Activated T-helper 2 cell treated with anti-CD3 and anti-CD28 coated beads, Interferon-gamma antibody, Interleukin-2, Interleukin-4, amounts not matched to agents 10 μg/mL and 5 μg/mL and 100 μg/mL, durations not matched to agents 14 hours and 24 hours and 36 hours (primary cell): ENCODE results near the gene DLG2. TPM values are rescaled to one million over a fixed set of nuclear protein-coding genes. Genes with fewer than 3 reads are reported as not detected.
"Not testable (repeated sequence)": the region's sequence is repeated elsewhere in the genome, so short reads cannot be mapped to it uniquely, and the experiment has no call there.

Experiments used
- DNase-seq: peaks from one replicate; pipeline ENCODE4 v3.0.0; 2021; ENCODE audit warnings: low spot score
- H3K27ac Mint-ChIP-seq: one replicate; pipeline ENCODE4 v1.8.0; 2021; ENCODE audit warnings: mixed read lengths
- H3K27me3 Mint-ChIP-seq: one replicate; pipeline ENCODE4 v1.8.0; 2021; ENCODE audit warnings: low read depth, mixed read lengths
- H3K36me3 Mint-ChIP-seq: one replicate; pipeline ENCODE4 v1.8.0; 2021; ENCODE audit warnings: low read depth, mixed read lengths
- H3K4me1 Mint-ChIP-seq: one replicate; pipeline ENCODE4 v1.8.0; 2021; ENCODE audit warnings: low read depth, mixed read lengths
- H3K4me3 Mint-ChIP-seq: one replicate; pipeline ENCODE4 v1.8.0; 2021; ENCODE audit warnings: low read depth, mild to moderate bottlenecking, moderate library complexity, mixed read lengths
- H3K9me3 Mint-ChIP-seq: one replicate; pipeline ENCODE4 v1.8.0; 2021; ENCODE audit warnings: mixed read lengths
- intact Hi-C: fragments of 100-400 bp; cut with micrococcal nuclease; formaldehyde crosslinking; loops from one replicate; pipeline ENCODE4 v1.15.1; 2023
- total RNA-seq: library from RNA; stranded (reverse); gene quantifications from 2 replicates; pipeline ENCODE4 v1.2.3, GENCODE V29; 2022

The DLG2 gene
- total RNA-seq, 1 donor from 2014 or later = 1.8 TPM

DNA sequence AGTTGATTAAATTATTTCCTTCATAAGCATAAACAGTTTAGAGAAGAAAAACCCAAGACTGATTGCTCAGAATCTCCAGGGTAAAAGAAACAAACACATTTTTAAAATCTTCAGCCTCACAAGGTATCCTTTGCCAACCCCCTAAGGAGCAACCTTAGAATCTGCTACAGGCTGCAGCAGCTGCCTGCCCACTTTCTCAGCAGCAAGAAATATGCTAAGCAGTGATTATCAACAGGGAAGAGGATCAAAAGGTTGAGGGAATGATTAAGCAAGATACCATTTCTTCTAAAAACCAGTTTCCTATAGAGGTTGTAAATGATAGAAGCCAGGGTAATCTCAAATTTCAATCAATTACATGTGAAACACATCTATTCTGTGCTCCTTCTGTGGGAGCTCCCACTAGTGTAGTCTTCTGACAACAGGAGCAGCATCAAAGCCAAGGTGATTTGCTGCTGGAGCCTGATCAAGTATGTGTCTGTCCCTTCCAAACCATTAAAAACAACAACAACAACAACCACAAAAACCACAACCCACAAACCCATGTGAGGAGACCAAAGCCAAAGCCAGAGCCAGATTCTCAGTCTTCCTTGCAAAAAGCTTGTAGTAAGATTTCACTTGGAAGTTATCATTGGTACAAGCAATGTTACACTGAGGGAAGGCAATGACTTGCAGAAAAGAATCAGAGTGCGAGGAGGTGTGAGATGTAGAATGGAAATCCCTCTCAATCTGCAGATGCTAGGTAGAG lies 761.2 kb downstream of the DLG2 start:
- peaks cover 5% of the 10 kb centered on the region for H3K9me3 Mint-ChIP-seq
- H3K4me1 Mint-ChIP-seq = no peaks in the 10 kb centered on the region
- H3K4me3 Mint-ChIP-seq = no peak overlapping the region
- H3K27ac Mint-ChIP-seq = no peak overlapping the region
- H3K36me3 Mint-ChIP-seq = no peaks in the 10 kb centered on the region
- no peak for DNase-seq
- no peaks in the 10 kb centered on the region for H3K27me3 Mint-ChIP-seq
- intact Hi-C loops = no loop called here

DNA sequence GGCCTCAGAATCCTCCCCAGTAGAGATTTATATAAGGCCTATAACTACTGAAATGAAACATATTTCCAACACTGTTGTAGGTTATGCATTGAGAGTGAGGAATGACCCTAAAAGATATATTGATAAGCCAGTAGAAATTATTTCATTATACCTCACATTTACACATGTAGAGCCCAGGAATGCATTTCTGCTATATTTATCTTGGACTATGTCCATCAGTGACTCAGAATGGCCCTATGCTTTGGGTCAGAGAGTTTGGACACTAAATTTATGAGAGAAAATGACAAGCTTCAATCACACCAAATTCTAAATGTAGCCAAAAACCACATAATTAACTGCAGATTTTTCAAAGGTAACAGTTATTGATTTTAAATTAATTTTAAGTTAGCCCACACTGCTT lies 761.9 kb downstream of the DLG2 start:
- H3K9me3 Mint-ChIP-seq = peaks cover 5% of the 10 kb centered on the region
- H3K27me3 Mint-ChIP-seq = no peaks in the 10 kb centered on the region
- no peak for DNase-seq
- H3K36me3 Mint-ChIP-seq = no peaks in the 10 kb centered on the region
- H3K27ac Mint-ChIP-seq = no peak overlapping the region
- no peaks in the 10 kb centered on the region for H3K4me1 Mint-ChIP-seq
- intact Hi-C loops = no loop called here
- no peak overlapping the region for H3K4me3 Mint-ChIP-seq

GRCh38 chr11:84857746-84858145 lies 769.4 kb downstream of the DLG2 start:
- Mint-ChIP-seq H3K27ac (no peak overlapping the region), H3K4me3 (no peak overlapping the region), H3K36me3 (no peaks in the 10 kb centered on the region), H3K27me3 (no peaks in the 10 kb centered on the region), H3K9me3 (no peaks in the 10 kb centered on the region), H3K4me1 (no peaks in the 10 kb centered on the region)
- intact Hi-C loops = no loop called here
- no peak for DNase-seq

DNA sequence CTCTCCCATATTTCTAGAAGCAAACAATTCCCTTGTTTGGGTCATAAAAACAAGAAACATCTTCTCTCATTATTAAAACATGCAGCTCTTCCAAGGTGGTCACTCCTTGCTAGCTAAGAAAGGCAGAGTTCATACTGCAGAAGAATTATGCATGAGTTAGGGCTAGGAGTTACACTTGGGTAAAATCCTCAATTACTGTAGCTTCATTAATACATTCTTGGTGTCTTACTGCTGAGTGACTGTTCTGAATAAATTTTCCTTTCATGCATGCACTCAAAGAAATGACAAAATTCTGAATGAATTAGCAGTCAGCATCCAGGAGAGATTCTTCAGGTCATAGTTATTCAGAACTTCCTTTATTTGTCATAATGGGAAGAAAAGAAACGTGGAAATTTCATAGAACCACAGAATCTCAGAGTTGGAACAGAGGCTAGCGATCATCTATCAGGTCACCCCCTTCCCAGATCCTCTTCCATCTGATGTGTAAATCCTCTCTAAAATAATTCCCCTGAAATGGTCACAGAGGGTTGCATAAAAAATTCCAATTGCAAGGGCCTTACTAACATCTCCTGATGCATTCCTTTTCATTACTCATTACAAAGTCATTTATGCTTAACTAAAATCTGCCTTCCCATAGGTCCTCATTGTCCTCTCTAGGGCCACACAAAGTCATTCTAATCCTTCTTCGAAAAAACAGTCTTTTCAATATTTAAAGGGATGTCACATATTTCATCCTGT lies 771.5 kb downstream of the DLG2 start:
- Mint-ChIP-seq H3K4me3 (no peak overlapping the region), H3K36me3 (no peaks in the 10 kb centered on the region), H3K27me3 (no peaks in the 10 kb centered on the region), H3K9me3 (peaks cover 6% of the 10 kb centered on the region), H3K27ac (no peak overlapping the region), H3K4me1 (no peaks in the 10 kb centered on the region)
- DNase-seq = no peak
- intact Hi-C loops = no loop called here

DNA sequence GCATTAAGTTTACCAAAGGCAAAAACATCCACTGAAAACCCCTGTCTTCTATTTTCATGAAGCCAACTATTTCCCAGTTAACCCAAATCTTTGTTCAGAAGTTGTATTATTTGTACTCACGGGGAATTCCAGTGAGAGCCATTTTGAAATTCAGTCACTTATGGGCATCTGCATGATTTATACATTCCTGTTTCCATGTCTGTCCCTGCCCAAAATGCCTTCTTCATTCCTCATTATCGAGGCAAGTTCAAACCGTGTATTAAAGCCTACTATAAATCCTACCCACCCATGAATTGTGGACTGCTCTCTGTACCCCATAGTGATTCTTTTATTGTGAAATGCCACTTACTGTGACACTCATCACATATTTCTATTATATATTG lies 772.7 kb downstream of the DLG2 start:
- intact Hi-C loops = no loop called here
- no peak for DNase-seq
- H3K4me3 Mint-ChIP-seq = no peak overlapping the region
- H3K9me3 Mint-ChIP-seq = peaks cover 7% of the 10 kb centered on the region
- no peak overlapping the region for H3K27ac Mint-ChIP-seq
- no peaks in the 10 kb centered on the region for H3K27me3 Mint-ChIP-seq
- H3K4me1 Mint-ChIP-seq = no peaks in the 10 kb centered on the region
- H3K36me3 Mint-ChIP-seq = no peaks in the 10 kb centered on the region

DNA sequence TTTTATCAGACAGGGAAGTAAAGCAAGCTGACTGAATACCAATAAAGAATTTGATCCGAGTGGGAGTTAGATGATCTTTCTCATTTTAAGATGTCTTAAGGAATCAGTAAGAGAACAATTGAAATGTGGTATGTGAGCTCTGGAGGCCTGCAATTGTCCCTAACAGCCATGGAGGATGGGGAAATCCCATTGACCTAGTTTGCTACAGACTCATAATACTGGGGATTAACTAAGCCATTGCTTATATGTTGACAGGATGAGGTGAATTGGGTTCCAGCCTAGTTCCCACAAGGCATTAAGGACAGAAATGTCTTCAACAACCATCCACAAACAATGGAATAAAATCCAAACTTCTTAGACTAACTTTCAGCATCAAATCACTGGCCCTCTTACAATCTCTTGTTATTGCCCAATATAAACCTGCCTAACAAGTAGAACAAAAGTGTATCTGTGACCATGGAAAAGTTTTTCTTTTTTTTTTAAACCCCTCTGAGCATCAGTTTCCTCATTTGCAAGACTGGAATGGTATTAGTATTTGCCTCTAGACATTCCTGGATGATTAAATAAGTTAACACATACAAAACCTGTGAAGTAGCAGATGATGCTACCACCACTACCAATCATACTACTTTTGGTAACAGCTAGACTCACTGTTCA lies 773.2 kb downstream of the DLG2 start:
- no peaks in the 10 kb centered on the region for H3K36me3 Mint-ChIP-seq

GRCh38 chr11:84847842-84848241 lies 779.3 kb downstream of the DLG2 start:
- Mint-ChIP-seq H3K4me3 (no peak overlapping the region), H3K27me3 (no peaks in the 10 kb centered on the region), H3K36me3 (no peaks in the 10 kb centered on the region), H3K27ac (no peak overlapping the region), H3K9me3 (peaks cover 28% of the 10 kb centered on the region), H3K4me1 (no peaks in the 10 kb centered on the region)
- intact Hi-C loops = no loop called here
- no peak for DNase-seq

More for the DNA sequence above, 773.2 kb downstream of the DLG2 start:
- intact Hi-C loops = no loop called here
- no peaks in the 10 kb centered on the region for H3K27me3 Mint-ChIP-seq
- DNase-seq = no peak
- no peaks in the 10 kb centered on the region for H3K4me1 Mint-ChIP-seq
- no peak overlapping the region for H3K4me3 Mint-ChIP-seq
- peaks cover 12% of the 10 kb centered on the region for H3K9me3 Mint-ChIP-seq
- H3K27ac Mint-ChIP-seq = no peak overlapping the region

DNA sequence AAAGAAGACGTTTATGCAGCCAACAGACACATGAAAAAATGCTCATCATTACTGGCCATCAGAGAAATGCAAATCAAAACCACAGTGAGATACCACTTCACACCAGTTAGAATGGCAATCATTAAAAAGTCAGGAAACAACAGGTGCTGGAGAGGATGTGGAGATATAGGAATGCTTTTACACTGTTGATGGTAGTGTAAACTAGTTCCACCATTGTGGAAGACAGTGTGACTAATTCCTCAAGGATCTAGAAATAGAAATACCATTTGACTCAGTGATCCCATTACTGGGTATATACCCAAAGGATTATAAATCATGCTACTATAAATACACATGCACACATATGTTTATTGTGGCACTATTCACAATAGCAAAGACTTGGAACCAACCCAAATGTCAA lies 786.9 kb downstream of the DLG2 start:
- H3K27ac Mint-ChIP-seq, H3K27me3 Mint-ChIP-seq, DNase-seq, H3K9me3 Mint-ChIP-seq, intact Hi-C loops, H3K4me3 Mint-ChIP-seq, H3K4me1 Mint-ChIP-seq, H3K36me3 Mint-ChIP-seq: not testable (repeated sequence)

GRCh38 chr11:84837402-84838069 lies 789.6 kb downstream of the DLG2 start:
- no peaks in the 10 kb centered on the region for H3K27me3 Mint-ChIP-seq
- H3K9me3 Mint-ChIP-seq = no peaks in the 10 kb centered on the region
- H3K4me1 Mint-ChIP-seq = no peaks in the 10 kb centered on the region
- H3K36me3 Mint-ChIP-seq = no peaks in the 10 kb centered on the region
- H3K27ac Mint-ChIP-seq = no peak overlapping the region
- DNase-seq = no peak
- intact Hi-C loops = no loop called here
- no peak overlapping the region for H3K4me3 Mint-ChIP-seq

DNA sequence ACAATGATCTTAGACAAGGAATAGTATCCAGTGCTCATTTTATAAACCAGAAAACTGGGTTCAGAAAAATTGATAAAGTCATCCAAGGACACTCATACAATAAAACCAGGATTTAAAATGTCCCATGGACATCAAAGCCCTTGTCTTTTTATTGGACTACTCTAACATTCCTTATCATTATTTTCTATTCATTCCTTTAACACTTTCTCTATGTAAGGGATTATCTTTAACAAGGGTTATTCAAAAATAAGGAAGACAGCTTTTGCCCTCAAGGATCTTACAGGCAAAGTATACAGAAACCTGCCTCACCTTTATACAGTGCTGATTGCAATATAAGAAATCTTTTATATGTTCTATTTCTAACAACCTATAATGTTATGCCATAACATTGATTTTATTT lies 790.8 kb downstream of the DLG2 start:
- H3K36me3 Mint-ChIP-seq = no peaks in the 10 kb centered on the region
- DNase-seq = no peak
- H3K9me3 Mint-ChIP-seq = no peaks in the 10 kb centered on the region
- H3K27ac Mint-ChIP-seq = no peak overlapping the region
- no peak overlapping the region for H3K4me3 Mint-ChIP-seq
- no peaks in the 10 kb centered on the region for H3K27me3 Mint-ChIP-seq
- no peaks in the 10 kb centered on the region for H3K4me1 Mint-ChIP-seq
- intact Hi-C loops = no loop called here

DNA sequence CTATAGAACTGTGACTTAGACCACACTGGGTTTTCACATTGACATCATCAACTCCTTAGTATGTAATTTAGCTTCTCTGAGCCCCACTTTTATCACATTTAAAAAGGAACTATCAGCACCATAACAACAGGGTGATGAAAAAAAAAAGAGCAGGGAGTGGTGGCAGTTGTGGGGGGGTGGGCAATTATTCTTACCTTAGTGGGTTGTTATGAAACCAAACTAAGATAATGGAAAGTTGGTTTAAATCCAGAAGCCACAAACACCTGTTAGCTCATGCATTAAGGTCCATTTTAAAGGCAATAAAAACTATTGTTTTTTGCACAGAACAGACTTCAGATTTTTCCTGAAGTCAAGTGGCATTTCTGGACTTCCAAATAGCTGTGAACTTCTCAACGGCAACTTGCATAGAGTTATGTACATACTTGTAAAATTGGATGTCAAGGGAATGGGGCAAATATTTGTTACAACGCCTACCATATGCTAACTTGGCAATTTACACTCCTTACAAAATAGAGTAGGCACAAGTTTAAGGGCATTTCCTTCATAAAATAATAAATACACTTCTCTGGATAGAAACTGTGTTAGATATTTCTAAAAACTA lies 793.6 kb downstream of the DLG2 start:
- Mint-ChIP-seq H3K4me1 (no peaks in the 10 kb centered on the region), H3K9me3 (no peaks in the 10 kb centered on the region), H3K27me3 (no peaks in the 10 kb centered on the region), H3K36me3 (no peaks in the 10 kb centered on the region), H3K27ac (no peak overlapping the region), H3K4me3 (no peak overlapping the region)
- intact Hi-C loops = no loop called here
- no peak for DNase-seq

DNA sequence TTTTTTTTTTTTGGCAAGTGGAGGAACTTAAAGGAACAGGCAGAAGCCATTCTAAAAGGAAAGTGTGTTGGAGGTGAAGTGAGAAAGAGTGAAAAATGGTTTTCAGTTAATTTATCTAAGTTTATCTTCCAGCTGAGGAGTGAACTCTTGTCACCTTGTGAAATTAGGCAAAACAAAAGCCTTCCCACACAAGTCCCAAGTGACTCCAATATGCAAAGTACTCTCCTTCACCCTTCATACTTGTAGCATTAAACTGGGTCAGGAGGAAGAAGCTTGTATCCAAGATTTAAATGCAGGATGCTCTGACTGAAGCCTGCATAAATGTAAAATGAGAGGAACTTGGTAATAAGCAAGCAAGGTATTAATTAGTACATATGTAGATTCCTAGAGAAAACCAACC lies 796.8 kb downstream of the DLG2 start:
- intact Hi-C loops = no loop called here
- Mint-ChIP-seq H3K27ac (no peak overlapping the region), H3K9me3 (peaks cover 3% of the 10 kb centered on the region), H3K27me3 (no peaks in the 10 kb centered on the region), H3K36me3 (no peaks in the 10 kb centered on the region), H3K4me1 (no peaks in the 10 kb centered on the region), H3K4me3 (no peak overlapping the region)
- no peak for DNase-seq
